HK-2 (cell line): ENCODE results near the gene BIRC5.
"Not testable (repeated sequence)": the region's sequence is repeated elsewhere in the genome, so short reads cannot be mapped to it uniquely, and the experiment has no call there.

Experiments used
- DNase-seq: peaks from one replicate; pipeline ENCODE4 v3.0.0-alpha.2; 2018; ENCODE audit not compliant: unreplicated experiment

BIRC5 gene

DNA sequence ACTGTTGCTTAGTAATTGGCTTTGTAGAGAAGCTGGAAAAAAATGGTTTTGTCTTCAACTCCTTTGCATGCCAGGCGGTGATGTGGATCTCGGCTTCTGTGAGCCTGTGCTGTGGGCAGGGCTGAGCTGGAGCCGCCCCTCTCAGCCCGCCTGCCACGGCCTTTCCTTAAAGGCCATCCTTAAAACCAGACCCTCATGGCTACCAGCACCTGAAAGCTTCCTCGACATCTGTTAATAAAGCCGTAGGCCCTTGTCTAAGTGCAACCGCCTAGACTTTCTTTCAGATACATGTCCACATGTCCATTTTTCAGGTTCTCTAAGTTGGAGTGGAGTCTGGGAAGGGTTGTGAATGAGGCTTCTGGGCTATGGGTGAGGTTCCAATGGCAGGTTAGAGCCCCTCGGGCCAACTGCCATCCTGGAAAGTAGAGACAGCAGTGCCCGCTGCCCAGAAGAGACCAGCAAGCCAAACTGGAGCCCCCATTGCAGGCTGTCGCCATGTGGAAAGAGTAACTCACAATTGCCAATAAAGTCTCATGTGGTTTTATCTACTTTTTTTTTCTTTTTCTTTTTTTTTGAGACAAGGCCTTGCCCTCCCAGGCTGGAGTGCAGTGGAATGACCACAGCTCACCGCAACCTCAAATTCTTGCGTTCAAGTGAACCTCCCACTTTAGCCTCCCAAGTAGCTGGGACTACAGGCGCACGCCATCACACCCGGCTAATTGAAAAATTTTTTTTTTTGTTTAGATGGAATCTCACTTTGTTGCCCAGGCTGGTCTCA, 11.2 kb downstream of the BIRC5 start:
- no peak for DNase-seq

GRCh38 chr17:78226055-78226758, 12.2 kb downstream of the BIRC5 start:
- DNase-seq, result no peak

- DNase-seq, result no peak
Observed at GRCh38 chr17:78226759-78227454, 12.9 kb downstream of the BIRC5 start.

DNA sequence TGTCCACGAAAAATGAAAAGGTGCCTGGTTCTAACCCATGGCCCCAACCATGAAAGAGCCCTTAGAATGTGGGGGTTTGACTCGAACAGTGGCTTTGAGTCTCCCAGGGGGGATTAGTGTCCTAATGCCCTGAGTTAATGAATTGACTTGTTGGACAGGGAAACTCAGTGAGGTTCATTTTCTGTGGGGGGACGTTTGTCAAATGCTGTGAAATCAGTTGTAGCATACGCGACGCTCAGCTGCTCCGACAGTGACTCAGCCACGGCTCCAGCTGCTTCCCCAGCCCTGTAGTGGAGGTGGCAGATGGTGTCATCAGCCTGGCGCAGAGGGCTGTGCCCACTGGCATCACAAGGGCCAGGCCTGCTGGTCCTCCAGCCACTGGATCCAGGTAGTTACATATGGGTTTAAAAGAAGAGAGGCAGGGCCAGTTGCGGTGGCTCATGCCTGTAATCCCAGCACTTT, 13.4 kb downstream of the BIRC5 start:
- no peak for DNase-seq

DNA sequence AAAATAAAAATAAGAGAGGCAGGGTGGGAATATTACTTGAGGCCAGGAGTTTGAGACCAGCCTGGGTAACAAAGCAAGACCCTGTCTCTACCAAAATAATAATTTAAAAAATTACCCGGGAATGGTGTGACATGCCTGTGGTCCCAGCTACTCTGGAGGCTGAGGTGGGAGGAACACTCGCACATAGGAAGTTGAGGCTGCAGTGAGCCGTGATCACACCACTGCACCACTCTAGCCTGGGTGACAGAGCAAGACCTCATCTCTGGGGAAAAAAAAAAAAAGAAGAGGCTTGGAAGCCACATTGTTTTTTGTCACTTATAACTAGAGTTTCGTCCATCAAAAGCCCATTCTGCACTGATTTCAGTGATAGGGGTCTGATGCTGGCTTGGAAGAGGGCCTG, 14.1 kb downstream of the BIRC5 start:
- no peak for DNase-seq

GRCh38 chr17:78230252-78230962, 16.4 kb downstream of the BIRC5 start:
- DNase-seq, result no peak

GRCh38 chr17:78230996-78231935, 17.2 kb downstream of the BIRC5 start, which contains the start of gene TMEM235:
Gene TMEM235, plus strand, starts transcription at chr17:78231631. Its CDS starts 393 bp downstream, at chr17:78232024.
- DNase-seq, result no peak

- DNase-seq, result no peak
Observed at GRCh38 chr17:78231991-78232858, 18.2 kb downstream of the BIRC5 start.

GRCh38 chr17:78232859-78233173, 18.8 kb downstream of the BIRC5 start:
- no peak for DNase-seq

DNA sequence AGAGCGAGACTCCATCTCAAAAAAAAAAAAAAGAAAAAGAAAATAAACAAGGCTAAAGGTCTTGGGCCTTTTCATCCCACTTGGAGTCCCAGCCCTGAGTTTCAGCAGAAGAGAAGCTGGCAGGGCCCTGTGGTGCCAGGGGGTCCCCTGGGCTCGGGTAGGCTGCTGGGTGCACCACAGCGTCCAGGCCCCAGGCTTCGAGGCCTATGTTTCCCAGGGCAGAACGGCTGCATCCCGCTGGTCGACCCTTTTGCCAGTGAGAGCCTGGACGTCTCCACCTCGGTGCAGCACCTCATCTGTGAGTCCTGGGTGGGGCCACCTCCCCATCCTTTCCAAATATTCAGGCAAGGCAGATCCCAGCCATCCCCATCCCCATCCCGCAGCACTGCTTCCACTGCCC, 19.6 kb downstream of the BIRC5 start:
- DNase-seq, result no peak

- DNase-seq, result no peak
Observed at GRCh38 chr17:78234261-78234865, 20.3 kb downstream of the BIRC5 start.

- not testable (repeated sequence) for DNase-seq
Observed at GRCh38 chr17:78235022-78235421, 21.0 kb downstream of the BIRC5 start.

DNA sequence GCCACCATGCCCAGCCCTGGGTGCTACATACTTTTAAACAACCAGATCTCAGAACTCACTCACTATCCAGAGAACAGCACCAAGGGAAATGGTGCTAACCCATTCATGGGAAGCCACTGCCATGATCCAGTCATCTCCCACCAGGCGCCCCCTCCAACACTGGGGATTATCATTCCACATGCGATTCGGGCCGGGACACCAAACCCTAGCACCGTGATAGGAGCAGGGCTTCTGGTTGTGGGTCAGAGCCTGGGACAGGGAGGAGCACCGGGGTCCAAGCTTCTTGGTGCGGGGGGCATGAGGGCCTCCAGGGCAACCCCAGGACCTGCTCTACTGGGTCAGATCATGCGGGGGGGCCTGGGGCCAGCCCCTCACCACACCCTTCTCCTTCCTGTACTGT, 21.8 kb downstream of the BIRC5 start:
- no peak for DNase-seq

DNA sequence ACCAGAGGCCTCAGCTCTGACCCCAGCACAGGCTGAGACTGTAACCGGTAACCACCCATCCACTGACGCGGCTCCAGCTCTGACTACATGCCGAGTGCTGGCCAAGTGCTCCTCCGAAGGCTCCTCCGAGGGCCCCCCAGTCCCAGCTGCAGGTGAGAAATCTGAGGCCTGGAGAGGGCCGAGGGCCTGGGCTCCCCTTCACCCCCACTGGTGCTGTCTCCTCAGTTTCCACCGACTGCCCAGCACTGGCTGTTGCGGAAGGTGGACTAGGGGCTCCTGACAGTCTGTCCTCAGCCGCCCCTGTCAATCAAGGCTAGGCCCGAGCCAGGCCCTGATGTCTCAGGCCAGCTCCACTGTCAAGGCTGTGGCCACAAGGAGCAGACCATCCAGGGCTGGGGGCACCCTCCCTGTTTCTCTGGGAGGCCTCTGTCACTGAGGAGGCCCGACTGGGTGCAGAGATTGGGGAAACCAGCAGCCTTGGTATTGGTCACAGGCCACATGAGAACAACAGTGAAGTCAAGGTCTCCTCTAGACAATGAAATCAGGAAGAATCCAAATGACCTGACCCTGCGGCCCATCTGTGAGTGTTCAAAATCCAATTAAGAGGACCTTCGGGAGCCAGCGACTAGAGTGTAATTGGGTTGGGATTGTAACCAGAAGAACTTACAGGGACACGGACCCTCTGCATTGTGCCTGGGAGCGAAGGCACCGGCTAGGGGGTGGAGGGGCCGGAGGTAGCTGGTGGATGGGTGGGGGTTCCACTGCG, 22.5 kb downstream of the BIRC5 start:
- no peak for DNase-seq

- no peak for DNase-seq
Observed at GRCh38 chr17:78237401-78238012, 23.5 kb downstream of the BIRC5 start.

DNA sequence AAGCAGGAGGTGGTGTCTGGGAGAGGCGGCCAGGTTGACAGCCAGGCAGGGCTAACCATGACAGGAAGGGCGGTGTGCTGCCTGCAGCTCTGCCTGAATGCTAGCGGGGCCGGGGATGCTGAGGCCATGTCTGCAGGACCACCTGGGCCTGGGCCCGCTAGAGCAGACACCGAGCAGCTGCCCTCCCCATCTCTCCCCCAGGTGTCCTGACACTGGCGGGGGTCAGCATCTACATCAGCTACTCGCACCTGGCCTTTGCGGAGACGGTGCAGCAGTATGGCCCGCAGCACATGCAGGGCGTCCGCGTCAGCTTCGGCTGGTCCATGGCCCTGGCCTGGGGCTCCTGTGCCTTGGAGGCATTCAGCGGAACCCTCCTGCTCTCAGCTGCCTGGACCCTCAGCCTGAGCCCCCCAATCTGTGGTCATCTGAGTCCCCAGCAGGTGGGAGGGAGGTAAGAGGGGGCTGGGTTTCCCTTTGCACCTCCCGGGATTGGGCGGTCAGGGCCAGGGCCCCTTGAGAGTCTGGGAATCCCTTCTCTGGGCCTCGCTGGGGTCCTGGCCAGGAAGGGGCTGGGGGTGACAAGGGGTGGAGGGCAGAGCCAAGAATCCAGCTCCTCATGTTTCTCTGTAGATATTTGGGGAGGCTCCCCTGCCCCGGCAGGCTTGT, 24.9 kb downstream of the BIRC5 start:
- DNase-seq, result no peak

DNA sequence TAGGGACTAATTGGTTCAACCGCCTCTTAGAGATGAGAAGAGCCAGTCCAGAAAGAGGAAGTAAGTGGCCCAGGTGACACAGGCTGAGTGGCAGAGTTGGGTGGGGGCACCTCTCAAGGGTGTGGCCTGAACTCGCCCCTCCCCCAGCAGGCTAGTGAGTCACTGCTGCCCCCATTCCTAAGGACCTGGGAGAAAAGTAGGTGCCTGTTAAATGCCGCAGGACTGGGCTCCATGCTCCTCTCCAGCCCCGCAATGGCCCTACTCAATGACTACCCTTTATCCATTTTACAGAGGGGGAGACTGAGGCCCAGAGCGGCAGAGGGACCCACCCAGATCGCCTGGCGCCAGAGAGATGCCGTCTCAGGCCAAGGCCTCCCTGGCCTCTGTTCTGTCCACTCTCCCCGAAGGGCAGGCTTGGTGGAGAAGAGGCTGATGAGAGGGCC, 25.5 kb downstream of the BIRC5 start:
- DNase-seq, result no peak
